Cardiac fibroblast (primary cell): ENCODE data around the gene GMPR.
A peak's percentile ranks its signal among the peaks of the same experiment; 100 is the strongest.
"Not testable (repeated sequence)": the region's sequence is repeated elsewhere in the genome, so short reads cannot be mapped to it uniquely, and the experiment has no call there.

Experiments
- DNase-seq, 2 donors: peaks; one replicate each; pipeline versions ENCODE4 v3.0.0 to v3.0.0-alpha.2; 2010; ENCODE audit warnings: low read depth in 2 of 2
- H3K4me3 ChIP-seq, 2 donors: replicated peaks in 1 of 2; 1 replicate in 1 of 2; 2 replicates in 1 of 2; pipeline ENCODE4 v1.5.1; 2011; ENCODE audit warnings: low read depth in 2 of 2, low read length in 2 of 2, mild to moderate bottlenecking in 2 of 2, moderate library complexity in 1 of 2
- TF ChIP-seq, protein P1 (sequence below): IDR thresholded peaks from one replicate; pipeline ENCODE4 v1.5.1; 2011; ENCODE audit warnings: low read depth, mild to moderate bottlenecking, low read length, inconsistent platforms

Gene GMPR

GRCh38 chr6:16226117-16227047 lies 12.0 kb upstream of the GMPR start:
- not testable (repeated sequence) for DNase-seq, H3K4me3 ChIP-seq

DNA sequence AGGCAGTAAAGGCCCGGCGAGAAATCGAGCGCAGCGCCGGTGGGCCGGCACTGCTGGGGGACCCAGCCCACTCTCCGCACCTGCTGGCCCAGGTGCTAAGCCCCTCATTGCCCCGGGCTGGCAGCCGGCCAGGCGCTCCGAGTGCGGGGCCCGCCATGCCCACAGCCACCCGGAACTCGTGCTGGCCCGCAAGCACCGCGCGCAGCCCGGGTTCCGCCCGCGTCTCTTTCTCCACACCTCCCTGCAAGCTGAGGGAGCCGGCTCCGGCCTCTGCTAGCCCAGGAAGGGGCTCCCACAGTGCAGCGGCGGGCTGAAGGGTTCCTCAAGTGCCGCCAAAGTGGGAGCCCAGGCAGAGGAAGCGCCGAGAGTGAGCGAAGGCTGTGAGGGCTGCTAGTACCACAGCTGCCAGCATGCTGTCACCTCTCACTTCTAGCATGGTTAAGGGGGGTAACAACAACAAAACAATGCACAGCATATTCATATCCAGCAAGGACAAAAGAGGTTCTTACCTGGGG lies 11.3 kb upstream of the GMPR start:
- TF ChIP-seq, protein P1, sequence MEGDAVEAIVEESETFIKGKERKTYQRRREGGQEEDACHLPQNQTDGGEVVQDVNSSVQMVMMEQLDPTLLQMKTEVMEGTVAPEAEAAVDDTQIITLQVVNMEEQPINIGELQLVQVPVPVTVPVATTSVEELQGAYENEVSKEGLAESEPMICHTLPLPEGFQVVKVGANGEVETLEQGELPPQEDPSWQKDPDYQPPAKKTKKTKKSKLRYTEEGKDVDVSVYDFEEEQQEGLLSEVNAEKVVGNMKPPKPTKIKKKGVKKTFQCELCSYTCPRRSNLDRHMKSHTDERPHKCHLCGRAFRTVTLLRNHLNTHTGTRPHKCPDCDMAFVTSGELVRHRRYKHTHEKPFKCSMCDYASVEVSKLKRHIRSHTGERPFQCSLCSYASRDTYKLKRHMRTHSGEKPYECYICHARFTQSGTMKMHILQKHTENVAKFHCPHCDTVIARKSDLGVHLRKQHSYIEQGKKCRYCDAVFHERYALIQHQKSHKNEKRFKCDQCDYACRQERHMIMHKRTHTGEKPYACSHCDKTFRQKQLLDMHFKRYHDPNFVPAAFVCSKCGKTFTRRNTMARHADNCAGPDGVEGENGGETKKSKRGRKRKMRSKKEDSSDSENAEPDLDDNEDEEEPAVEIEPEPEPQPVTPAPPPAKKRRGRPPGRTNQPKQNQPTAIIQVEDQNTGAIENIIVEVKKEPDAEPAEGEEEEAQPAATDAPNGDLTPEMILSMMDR = no peak
- no peak overlapping the region for H3K4me3 ChIP-seq
- no peak for DNase-seq

GRCh38 chr6:16227605-16228004 lies 10.8 kb upstream of the GMPR start:
- no peak for DNase-seq
- TF ChIP-seq, protein P1 = no peak
- no peak overlapping the region for H3K4me3 ChIP-seq

GRCh38 chr6:16228043-16228442 lies 10.3 kb upstream of the GMPR start:
- DNase-seq = no peak
- TF ChIP-seq, protein P1 = no peak

DNA sequence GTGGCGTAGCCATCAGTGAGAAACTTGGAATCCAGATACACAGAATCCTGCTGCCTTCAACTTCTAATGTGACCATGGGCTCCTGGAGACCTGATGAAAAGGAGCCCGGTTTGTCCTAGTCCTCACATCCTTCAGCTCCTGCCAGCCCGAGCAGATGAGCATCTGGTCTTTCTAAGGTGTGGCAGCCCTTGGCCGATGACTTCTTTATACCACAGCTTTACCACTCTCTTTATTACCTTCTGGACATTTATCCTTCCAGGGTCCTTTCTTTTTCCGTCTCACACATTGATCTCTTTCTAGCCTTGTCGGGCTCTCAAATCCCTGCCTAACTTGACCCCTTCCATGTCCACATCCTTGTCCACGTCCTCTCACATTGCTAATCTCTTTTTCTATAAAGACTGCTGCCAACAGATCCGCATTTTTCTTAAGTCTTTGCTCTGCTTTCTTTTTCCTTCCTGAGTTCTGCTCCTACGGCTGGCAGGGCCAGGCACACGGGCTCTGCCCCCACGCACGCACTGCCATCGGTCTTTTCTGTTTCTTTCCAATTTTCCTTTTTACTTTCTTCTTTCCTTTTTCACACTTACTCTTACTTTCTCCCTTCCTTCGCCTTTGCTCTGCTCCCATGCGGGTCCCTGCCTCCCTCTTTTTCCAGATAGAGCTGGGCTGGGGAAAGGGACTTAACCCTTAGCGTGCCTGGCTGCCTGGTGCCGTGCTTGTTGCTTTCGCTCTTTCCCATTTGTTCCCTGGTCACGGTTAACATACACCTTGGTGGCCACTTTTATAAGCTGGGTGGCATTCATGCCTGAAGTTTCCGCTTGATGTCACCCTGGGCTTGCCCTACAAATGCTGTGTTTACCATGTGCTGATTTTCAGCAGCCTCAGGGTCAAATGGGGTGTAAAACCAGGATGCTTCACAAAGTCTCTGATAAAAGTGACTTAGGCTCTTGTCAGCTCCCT lies 9.4 kb upstream of the GMPR start:
- H3K4me3 ChIP-seq = peak overlapping the region in 1 of 2 donors; percentile 28
- TF ChIP-seq, protein P1 = no peak
- DNase-seq = peak in 1 of 2 donors; percentile 32

More at GRCh38 chr6:16228043-16228442, 10.3 kb upstream of the GMPR start:
- no peak overlapping the region for H3K4me3 ChIP-seq

DNA sequence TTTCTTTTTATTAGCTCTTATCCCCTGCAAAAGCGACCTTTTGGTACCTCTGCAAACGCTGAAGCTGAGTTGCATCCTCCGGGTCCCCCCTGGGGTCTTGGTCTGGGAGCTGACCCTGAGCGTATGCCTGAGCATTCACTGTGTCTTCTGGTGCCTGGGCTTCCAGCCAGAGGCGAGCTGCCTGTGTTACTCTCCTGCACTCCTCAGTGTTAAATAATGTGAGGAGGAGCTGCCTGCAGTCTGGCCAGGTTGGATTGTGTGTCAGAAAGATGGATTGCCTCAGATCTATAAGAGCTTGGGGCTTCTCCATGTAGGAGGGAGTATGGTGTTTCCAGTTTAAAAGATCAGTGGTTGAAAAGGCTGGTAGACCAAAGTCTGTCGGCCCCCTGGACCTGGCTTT lies 8.7 kb upstream of the GMPR start:
- peak in 1 of 2 donors; percentile 21 for DNase-seq
- no peak overlapping the region for H3K4me3 ChIP-seq
- TF ChIP-seq, protein P1 = no peak
